Heart left ventricle (tissue), 16 donors: ENCODE data around the gene F3. TPM values are rescaled to one million over a fixed set of nuclear protein-coding genes. Genes with fewer than 3 reads are reported as not detected.
"Not testable (repeated sequence)": the region's sequence is repeated elsewhere in the genome, so short reads cannot be mapped to it uniquely, and the experiment has no call there.

Source experiments
- ATAC-seq, 4 donors: fragments of 200-7000 bp; cut with Tn5 transposase; one replicate each; pipeline ENCODE4 v1.9.1; 2020 to 2022; ENCODE audit warnings: moderate library complexity in 4 of 4, mild to moderate bottlenecking in 3 of 4, moderate number of reproducible peaks in 1 of 4
- DNase-seq, 5 donors: peaks; one replicate each; pipeline ENCODE4 v3.0.0-alpha.2; 2020
- H3K27ac ChIP-seq, 12 donors: fragments of 200-600 bp; sonication (generic) in 4 of 12; one replicate each; pipeline versions ENCODE4 v1.5.0 to v1.8.0; 2016 to 2022; ENCODE audit warnings: mild to moderate bottlenecking in 2 of 12
- H3K27me3 ChIP-seq, 9 donors: fragments of 200-600 bp; sonication (generic) in 2 of 9; one replicate each; pipeline versions ENCODE4 v1.5.1 to v1.8.0; 2016 to 2022; ENCODE audit warnings: mild to moderate bottlenecking in 3 of 9
- H3K36me3 ChIP-seq, 9 donors: fragments of 200-600 bp; sonication (generic) in 2 of 9; one replicate each; pipeline versions ENCODE4 v1.5.0 to v1.8.0; 2018 to 2022; ENCODE audit warnings: mild to moderate bottlenecking in 2 of 9
- H3K4me1 ChIP-seq, 12 donors: fragments of 200-600 bp; sonication (generic) in 4 of 12; one replicate each; pipeline versions ENCODE4 v1.5.0 to v1.8.0; 2016 to 2022; ENCODE audit warnings: mild to moderate bottlenecking in 3 of 12
- H3K4me3 ChIP-seq, 12 donors: fragments of 200-600 bp; sonication (generic) in 4 of 12; one replicate each; pipeline versions ENCODE4 v1.5.0 to v1.8.0; 2017 to 2022; ENCODE audit warnings: mild to moderate bottlenecking in 9 of 12, moderate library complexity in 4 of 12
- H3K9me3 ChIP-seq, 12 donors: fragments of 200-600 bp; sonication (generic) in 4 of 12; one replicate each; pipeline versions ENCODE4 v1.5.0 to v1.8.0; 2016 to 2022; ENCODE audit warnings: mild to moderate bottlenecking in 1 of 12
- POLR2A ChIP-seq, 2 donors: fragments of 450-650 bp; IDR thresholded peaks; one replicate each; pipeline ENCODE4 v1.6.1; 2017; ENCODE audit warnings: antibody characterized with exemption in 2 of 2, mild to moderate bottlenecking in 2 of 2, moderate library complexity in 2 of 2
- WGBS, 4 donors: extraction: QIAGEN DNeasy Blood & Tissue Kit in 2 of 4; methylation state at CpG; one replicate each; pipeline versions ENCODE4 v1.1.5 to v1.1.7; 2013 to 2018; 5-methylcytosine and 5-hydroxymethylcytosine counted together
- intact Hi-C, 10 donors: fragments of 100-400 bp; cut with DNase I; formaldehyde crosslinking; loops; one replicate each; pipeline versions ENCODE4 v1.11.1 to v1.14.2; 2022
- polyA plus RNA-seq, 2 donors: library from polyadenylated mRNA; stranded (reverse); fragments of 200-250 nt; gene quantifications; one replicate each; pipeline ENCODE4 v1.2.3, GENCODE V29; 2013
- total RNA-seq, 9 donors: library from RNA; depleted of rRNA in 2 of 9; stranded (reverse); fragments of >200 nt in 2 of 9; fragmentation: NEBNext Ultra II Directional in 3 of 9; extraction: Animal tissue kit (Norgen Biotek cat#: 25700) in 3 of 9; gene quantifications; one replicate each; pipeline versions ENCODE4 v1.1.0 to v1.2.4, GENCODE V29; 2016 to 2023
- TF ChIP-seq, protein P1 (sequence below), 12 donors: fragments of 200-600 bp; sonication (generic) in 4 of 12; IDR thresholded peaks; one replicate each; pipeline versions ENCODE4 v1.5.0 to v1.8.0; 2018 to 2022; ENCODE audit warnings: antibody characterized with exemption in 12 of 12, mild to moderate bottlenecking in 5 of 12
- donor health status: ischemic (EF 13 %, LVEDD 7.1; RV severe dilation, severe dysfunction).
- donor health status: healthy with polysubstance abuse.
- donor health status: DM: no; HTN: yes; CAD: no.
- donor health status: DM: no; HTN: no; CAD: no.
- donor health status: ischemic (EF 25% LVEDD 6.9; RV normal size, moderate dysfunction).
- donor health status: ischemic (EF 25% LVEDD 5.7; RV mildly dilated, moderate dysfunction).
- donor health status: healthy.
- donor health status: DM: yes; HTN: yes; CAD: no.
- donor health status: ischemic (EF 35%, LVEDD 5.7; RV mildly dilated, moderate dysfunction).
- donor health status: nonischemic (EF 11% LVEDD 7.7; RV severe dilation, severe dysfunction).
- donor health status: DM: yes; HTN: yes; CAD: no.
- donor health status: PGD.
- donor health status: ischemic (EF 29% LVEDD 5.4; RV normal size, mild dysfunction).
- donor health status: nonischemic (EF 23%, LVEDD 6.1; RV moderate dilation, normal function).

F3 gene
- total and polyA plus RNA-seq, 11 donors, result 25.4 to 88.8 (median 49.7) TPM

DNA sequence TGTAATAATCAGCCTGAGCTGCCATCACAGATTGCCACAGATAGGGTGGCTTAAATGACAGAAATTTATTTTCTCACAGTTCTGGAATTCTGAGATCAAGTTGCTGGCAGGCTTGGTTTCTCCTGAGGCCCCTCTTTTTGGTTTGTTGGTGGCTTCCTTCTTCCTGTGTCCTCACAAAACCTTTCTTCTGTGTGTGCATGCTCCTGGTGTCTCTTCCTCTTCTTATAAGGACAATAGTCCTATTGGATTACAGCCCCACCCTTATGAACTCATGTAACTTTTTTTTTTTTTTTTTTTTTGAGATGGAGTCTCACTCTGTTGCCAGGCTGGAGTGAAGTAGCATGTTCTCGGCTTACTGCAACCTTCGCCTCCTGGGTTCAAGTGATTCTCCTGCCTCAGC, 41.0 kb upstream of the F3 start:
- intact Hi-C loops, result no loop called here

DNA sequence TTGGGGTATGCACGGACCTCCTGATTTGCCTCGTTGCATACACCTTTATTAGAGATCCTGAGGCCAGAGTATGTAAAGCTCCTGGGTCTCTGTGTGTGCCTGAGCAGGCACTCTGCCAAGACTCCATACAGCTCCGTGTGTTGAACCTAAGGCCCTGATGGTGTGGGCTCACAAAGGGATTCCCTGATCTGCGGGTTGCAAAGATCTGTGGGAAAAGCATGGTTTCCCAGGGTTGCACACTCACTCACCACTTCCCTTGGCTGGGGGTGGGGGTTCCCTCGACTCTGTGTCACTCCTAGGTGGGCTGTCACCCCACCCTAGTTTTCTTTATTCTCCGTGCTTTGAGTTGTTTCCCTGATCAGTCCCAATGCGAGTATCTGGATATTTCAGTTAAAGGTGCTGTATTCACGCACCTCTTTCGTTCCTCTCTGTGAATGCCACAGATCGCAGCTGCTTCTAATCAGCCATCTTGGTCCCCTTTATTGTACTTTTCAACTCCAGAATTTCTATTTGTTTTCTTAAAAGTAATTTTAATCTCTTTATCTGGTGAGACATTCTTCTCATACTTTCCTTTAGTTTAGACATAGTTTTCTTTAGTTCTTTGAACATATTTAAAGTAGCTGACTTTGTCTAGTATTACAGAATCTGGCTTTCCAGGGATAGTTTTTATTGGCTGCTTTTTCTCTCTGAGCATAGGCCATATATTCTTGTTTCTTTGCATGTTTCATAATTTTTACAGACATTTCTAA, 39.0 kb upstream of the F3 start:
- intact Hi-C loops, result no loop called here
- Histone ChIP-seq H3K4me1 (peaks cover 0 to 3% (median 0%) of the 10 kb centered on the region in 12 donors), H3K36me3 (no peaks in the 10 kb centered on the region), H3K9me3 (peaks cover 0 to 19% (median 0%) of the 10 kb centered on the region in 12 donors), H3K4me3 (no peak overlapping the region), H3K27me3 (no peaks in the 10 kb centered on the region), H3K27ac (no peak overlapping the region)
- DNase-seq (no peak), ATAC-seq (no peak)
- TF ChIP-seq POLR2A (IDR thresholded peaks at IDR 0.05), result no peak
- TF ChIP-seq, protein P1, sequence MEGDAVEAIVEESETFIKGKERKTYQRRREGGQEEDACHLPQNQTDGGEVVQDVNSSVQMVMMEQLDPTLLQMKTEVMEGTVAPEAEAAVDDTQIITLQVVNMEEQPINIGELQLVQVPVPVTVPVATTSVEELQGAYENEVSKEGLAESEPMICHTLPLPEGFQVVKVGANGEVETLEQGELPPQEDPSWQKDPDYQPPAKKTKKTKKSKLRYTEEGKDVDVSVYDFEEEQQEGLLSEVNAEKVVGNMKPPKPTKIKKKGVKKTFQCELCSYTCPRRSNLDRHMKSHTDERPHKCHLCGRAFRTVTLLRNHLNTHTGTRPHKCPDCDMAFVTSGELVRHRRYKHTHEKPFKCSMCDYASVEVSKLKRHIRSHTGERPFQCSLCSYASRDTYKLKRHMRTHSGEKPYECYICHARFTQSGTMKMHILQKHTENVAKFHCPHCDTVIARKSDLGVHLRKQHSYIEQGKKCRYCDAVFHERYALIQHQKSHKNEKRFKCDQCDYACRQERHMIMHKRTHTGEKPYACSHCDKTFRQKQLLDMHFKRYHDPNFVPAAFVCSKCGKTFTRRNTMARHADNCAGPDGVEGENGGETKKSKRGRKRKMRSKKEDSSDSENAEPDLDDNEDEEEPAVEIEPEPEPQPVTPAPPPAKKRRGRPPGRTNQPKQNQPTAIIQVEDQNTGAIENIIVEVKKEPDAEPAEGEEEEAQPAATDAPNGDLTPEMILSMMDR (IDR thresholded peaks at IDR 0.05), result no peak
- WGBS, 4 donors, result 83 to 87% (median 85%) methylated on average over 8 to 10 of the region's 10 CpGs

More for the DNA sequence above, 41.0 kb upstream of the F3 start:
- WGBS, 4 donors, result 73 to 98% (median 88%) methylated on average over 2 of the region's 2 CpGs
- ATAC-seq, result no peak
- Histone ChIP-seq H3K9me3 (peaks cover 0 to 13% (median 0%) of the 10 kb centered on the region in 12 donors), H3K27ac (no peak overlapping the region), H3K4me1 (peaks cover 0 to 3% (median 0%) of the 10 kb centered on the region in 12 donors), H3K4me3 (no peak overlapping the region), H3K36me3 (no peaks in the 10 kb centered on the region), H3K27me3 (no peaks in the 10 kb centered on the region)
- TF ChIP-seq, protein P1 (IDR thresholded peaks at IDR 0.05), result no peak
- TF ChIP-seq POLR2A (IDR thresholded peaks at IDR 0.05), result no peak
- no peak for DNase-seq

DNA sequence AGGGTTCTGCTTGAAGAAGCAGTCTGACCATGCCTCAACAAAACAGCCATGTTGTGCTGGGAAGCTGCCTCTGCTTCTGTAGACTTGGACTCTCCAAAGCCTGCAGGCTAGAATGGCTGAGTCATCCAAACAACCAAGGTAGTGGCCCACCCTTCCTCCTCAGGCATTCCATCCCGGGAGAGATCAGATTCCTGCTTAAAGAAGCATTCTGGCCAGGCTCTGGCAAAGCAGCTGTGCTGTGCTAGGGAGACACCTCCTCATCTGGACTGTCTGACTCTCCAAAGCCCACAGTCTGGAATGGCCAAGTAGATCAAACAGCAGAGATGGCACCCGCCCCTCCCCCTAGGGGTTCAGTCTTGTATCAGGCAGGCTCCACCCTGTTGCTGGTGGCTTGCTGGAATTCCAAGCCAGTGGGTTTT, 38.3 kb upstream of the F3 start:
- 33 to 60% (median 53%) methylated on average over 1 to 2 of the region's 2 CpGs for WGBS, 4 donors
- no peak overlapping the region for H3K27ac ChIP-seq
- H3K36me3 ChIP-seq, result no peaks in the 10 kb centered on the region
- intact Hi-C loops, result no loop called here
- H3K4me3 ChIP-seq, result no peak overlapping the region
- no peak for DNase-seq
- H3K27me3 ChIP-seq, result no peaks in the 10 kb centered on the region
- TF ChIP-seq POLR2A (IDR thresholded peaks at IDR 0.05), result no peak
- TF ChIP-seq, protein P1 (IDR thresholded peaks at IDR 0.05), result no peak
- no peak for ATAC-seq
- peaks cover 0 to 19% (median 0%) of the 10 kb centered on the region in 12 donors for H3K9me3 ChIP-seq
- peaks cover 0 to 3% (median 0%) of the 10 kb centered on the region in 12 donors for H3K4me1 ChIP-seq

DNA sequence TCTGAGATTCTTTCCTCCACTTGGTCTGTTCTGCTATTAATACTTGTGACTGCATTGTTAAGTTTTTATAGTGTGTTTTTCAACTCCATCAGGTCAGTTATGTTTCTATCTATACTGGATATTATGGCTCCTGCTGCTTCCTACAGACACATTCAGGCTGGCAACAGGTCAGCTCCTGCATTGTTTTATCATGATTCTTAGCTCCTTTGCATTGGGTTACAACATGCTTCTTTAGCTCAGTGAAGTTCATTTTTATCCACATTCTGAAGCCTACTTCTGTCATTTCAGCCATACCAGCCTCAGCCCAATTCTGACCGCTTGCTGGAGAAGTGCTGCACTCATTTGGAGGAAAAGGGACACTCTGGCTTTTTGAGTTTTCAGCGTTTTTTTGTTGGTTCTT, 37.3 kb upstream of the F3 start:
- DNase-seq (no peak), ATAC-seq (no peak)
- no peak for TF ChIP-seq POLR2A (IDR thresholded peaks at IDR 0.05)
- H3K4me3 ChIP-seq, result no peak overlapping the region
- peaks cover 0 to 3% (median 0%) of the 10 kb centered on the region in 12 donors for H3K4me1 ChIP-seq
- no peaks in the 10 kb centered on the region for H3K27me3 ChIP-seq
- no peaks in the 10 kb centered on the region for H3K36me3 ChIP-seq
- peaks cover 0 to 19% (median 0%) of the 10 kb centered on the region in 12 donors for H3K9me3 ChIP-seq
- intact Hi-C loops, result no loop called here
- WGBS, 4 donors, result 79 to 89% (median 87%) methylated on average over 2 of the region's 2 CpGs
- no peak overlapping the region for H3K27ac ChIP-seq

DNA sequence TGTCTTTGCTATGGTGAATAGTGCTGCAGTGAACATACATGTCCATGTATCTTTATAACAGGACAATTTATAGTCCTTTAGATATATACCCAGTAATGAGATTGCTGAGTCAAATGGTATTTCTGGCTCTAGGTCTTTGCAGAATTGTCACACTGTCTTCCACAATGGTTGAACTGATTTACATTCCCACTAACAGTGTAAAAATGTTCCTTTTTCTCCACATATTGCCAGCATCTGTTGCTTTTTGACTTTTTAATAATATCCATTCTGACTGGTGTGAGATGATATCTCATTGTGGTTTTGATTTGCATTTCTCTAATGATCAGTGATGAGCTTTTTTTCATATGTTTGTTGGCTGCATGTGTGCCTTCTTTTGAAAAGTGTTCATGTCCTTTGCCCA, 32.4 kb upstream of the F3 start:
- intact Hi-C loops, H3K4me3 ChIP-seq, H3K36me3 ChIP-seq, H3K27ac ChIP-seq, H3K4me1 ChIP-seq, DNase-seq, H3K27me3 ChIP-seq, ATAC-seq: not testable (repeated sequence)
- peaks cover 0 to 22% (median 0%) of the 10 kb centered on the region in 12 donors for H3K9me3 ChIP-seq
